ENCODE measurements around the gene HERC2.

HERC2 gene

DNA sequence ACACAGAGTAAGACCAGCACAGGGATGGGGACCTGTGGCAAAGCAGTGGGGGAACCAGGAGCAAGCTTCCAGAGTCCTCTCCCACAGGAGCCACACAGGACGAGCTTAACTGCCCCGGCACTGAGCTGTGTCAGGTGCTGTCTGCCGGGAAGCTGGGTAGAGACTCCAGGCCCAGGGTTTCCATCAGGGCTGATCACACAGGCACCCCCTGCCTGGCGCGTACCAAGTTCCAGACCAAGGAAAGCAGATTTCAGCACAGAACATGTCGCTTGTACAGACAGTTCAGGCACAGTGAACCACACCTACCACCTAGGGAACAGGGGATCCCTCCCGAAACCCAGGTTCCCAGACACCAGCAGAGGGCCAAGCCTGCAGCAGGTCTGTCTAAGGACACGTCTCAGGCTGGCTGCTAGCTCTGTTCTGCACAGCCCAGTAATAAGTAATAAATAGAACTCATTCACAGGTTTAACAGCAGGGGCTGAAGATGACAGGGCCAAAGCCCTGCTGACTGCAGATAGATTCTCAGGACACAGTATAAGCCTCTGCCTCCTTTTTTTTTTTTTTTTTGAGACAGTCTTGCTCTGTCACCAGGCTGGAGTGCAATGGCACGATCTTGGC is 192.6 kb downstream of the HERC2 start:
- DNase-seq: no peak
- no peaks in the 10 kb centered on the region for H3K27me3 ChIP-seq
- H3K9me3 ChIP-seq: no peaks in the 10 kb centered on the region
- peaks cover 0 to 18% (median 5%) of the 10 kb centered on the region in 4 donors for H3K4me1 ChIP-seq
- TF ChIP-seq, protein P1, sequence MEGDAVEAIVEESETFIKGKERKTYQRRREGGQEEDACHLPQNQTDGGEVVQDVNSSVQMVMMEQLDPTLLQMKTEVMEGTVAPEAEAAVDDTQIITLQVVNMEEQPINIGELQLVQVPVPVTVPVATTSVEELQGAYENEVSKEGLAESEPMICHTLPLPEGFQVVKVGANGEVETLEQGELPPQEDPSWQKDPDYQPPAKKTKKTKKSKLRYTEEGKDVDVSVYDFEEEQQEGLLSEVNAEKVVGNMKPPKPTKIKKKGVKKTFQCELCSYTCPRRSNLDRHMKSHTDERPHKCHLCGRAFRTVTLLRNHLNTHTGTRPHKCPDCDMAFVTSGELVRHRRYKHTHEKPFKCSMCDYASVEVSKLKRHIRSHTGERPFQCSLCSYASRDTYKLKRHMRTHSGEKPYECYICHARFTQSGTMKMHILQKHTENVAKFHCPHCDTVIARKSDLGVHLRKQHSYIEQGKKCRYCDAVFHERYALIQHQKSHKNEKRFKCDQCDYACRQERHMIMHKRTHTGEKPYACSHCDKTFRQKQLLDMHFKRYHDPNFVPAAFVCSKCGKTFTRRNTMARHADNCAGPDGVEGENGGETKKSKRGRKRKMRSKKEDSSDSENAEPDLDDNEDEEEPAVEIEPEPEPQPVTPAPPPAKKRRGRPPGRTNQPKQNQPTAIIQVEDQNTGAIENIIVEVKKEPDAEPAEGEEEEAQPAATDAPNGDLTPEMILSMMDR (IDR thresholded peaks at IDR 0.05): no peak
- intact Hi-C loops (cut with DNase I; ENCODE audit: low total_unique reads): loop anchor here (10.0 kb wide), 1 partner anchor 105 kb away; no protein-coding TSS in a partner anchor
- H3K27ac ChIP-seq: no peak overlapping the region
- no peak overlapping the region for H3K4me3 ChIP-seq
- H3K36me3 ChIP-seq: peaks cover 12 to 67% (median 29%) of the 10 kb centered on the region in 3 donors

DNA sequence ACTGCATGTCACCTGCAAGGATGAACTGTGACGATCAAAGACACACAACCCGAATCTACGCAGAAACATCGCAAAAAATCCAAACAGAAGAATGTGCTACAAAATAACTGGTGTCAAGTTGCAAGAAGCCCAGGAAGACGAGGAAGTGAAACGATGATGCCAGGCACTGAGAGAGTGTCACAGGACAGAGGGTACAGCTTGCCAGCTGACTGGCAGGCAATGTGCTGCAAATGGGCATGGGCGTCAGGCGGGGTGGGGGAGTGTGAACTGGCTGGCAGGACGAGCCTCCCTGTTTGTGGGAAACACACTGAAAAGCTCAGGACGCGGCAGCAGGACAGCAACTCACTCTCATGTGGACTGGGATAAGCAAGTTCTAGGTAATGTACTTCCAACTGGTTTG is 193.9 kb downstream of the HERC2 start:
- H3K36me3 ChIP-seq: peaks cover 12 to 79% (median 29%) of the 10 kb centered on the region in 3 donors
- peak in 1 of 2 donors; percentile 64 for DNase-seq
- no peak overlapping the region for H3K4me3 ChIP-seq
- intact Hi-C loops (cut with DNase I; ENCODE audit: low total_unique reads): loop anchor here (10.0 kb wide), 1 partner anchor 103 kb away; no protein-coding TSS in a partner anchor
- no peak overlapping the region for H3K27ac ChIP-seq
- no peaks in the 10 kb centered on the region for H3K9me3 ChIP-seq
- H3K27me3 ChIP-seq: no peaks in the 10 kb centered on the region
- TF ChIP-seq, protein P1 (IDR thresholded peaks at IDR 0.05): no peak
- H3K4me1 ChIP-seq: peaks cover 0 to 8% (median 2%) of the 10 kb centered on the region in 4 donors

DNA sequence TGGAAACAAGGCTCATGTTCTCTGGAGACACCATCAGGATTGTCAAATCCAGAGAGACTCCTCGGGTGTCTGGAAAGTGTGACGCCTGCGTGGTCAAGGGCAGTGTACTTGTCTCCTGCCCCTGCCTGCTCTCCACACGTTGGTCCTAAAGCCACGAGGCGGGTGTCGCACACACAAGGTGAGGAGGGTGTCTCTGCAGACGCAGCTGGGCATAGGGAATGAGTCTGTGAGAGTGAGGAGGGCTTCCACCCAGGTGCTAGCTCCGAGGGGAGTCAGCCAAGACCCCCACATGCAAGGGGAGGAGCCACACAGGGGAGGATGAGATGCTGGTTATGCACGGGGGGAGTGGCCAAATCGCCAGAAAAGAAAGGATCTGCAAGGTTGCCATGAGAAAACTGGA is 194.9 kb downstream of the HERC2 start:
- Histone ChIP-seq H3K9me3 (no peaks in the 10 kb centered on the region), H3K27ac (no peak overlapping the region), H3K4me3 (no peak overlapping the region), H3K27me3 (no peaks in the 10 kb centered on the region), H3K36me3 (peaks cover 9 to 80% (median 33%) of the 10 kb centered on the region in 3 donors), H3K4me1 (no peaks in the 10 kb centered on the region)
- TF ChIP-seq, protein P1 (IDR thresholded peaks at IDR 0.05): no peak
- intact Hi-C loops (cut with DNase I; ENCODE audit: low total_unique reads): loop anchor here (10.0 kb wide), 1 partner anchor 102 kb away; no protein-coding TSS in a partner anchor
- no peak for DNase-seq

DNA sequence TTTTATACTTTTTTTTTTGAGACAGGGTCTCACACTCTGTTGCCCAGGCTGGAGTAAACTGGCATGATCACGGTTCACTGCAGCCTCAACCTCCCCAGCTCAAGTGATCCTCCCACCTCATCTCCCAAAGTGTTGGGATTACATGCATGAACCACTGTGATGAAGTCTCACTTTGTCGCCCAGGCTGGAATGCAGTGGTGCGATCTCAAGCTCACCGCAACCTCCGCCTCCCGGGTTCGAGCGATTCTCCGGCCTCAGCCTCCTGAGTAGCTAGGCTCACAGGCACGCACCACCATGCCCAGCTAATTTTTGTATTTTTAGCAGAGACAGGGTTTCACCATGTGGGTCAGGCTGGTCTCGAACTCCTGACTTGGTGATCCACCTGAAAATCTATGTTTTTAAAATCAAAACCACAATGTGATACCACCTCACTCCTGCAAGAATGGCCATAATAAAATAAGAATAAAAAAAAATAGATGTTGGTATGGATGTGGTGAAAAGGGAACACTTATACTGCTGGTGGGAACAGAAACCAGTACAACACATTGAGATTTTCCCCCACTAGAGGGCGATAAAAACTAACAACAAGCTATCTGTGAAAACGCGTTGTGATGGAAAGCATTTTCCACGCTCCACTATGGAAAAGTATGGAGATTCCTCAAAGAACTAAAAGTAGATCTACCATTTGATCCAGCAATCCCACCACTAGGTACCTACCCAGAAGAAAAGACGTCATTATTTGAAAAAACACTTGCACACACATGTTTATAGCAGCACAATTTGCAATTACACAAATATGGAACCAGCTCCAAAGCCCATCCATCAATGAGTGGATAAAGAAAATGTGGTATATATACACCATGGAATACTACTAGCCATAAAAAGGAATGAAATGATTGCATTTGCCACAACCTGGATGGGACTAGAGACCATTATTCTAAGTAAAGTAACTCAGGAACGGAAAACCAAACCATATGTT is 196.0 kb downstream of the HERC2 start:
- no peaks in the 10 kb centered on the region for H3K27me3 ChIP-seq
- TF ChIP-seq, protein P1 (IDR thresholded peaks at IDR 0.05): peak; percentile 54 to 60
- peaks cover 1 to 78% (median 30%) of the 10 kb centered on the region in 3 donors for H3K36me3 ChIP-seq
- H3K4me1 ChIP-seq: no peaks in the 10 kb centered on the region
- no peak overlapping the region for H3K27ac ChIP-seq
- intact Hi-C loops (cut with DNase I; ENCODE audit: low total_unique reads): loop anchor here (10.0 kb wide), 1 partner anchor 101 kb away; no protein-coding TSS in a partner anchor
- H3K9me3 ChIP-seq: no peaks in the 10 kb centered on the region
- DNase-seq: peak in 1 of 2 donors; percentile 42
- H3K4me3 ChIP-seq: no peak overlapping the region

DNA sequence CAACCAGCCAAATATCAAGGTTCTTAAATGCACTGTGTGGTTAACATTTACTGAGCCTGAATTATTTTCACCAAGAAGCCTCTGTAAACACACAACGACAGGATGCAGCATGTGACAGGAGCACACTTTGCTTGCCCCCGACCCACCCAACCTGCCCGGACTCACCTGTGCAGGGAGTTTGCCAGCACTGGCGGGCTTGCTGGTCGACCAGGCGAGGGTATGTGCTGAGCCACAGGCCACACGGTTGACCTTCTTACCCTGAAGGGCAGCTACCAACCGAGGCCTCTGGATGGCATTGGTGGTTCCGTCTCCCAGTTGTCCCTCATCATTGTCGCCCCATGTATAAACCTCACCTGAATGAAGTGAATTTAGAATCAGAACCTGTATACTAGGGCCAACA is 197.1 kb downstream of the HERC2 start:
- intact Hi-C loops (cut with DNase I; ENCODE audit: low total_unique reads): loop anchor here (5.0 to 10.0 kb wide), 2 partner anchors 38 to 100 kb away; no protein-coding TSS in a partner anchor
- peaks cover 13 to 78% (median 30%) of the 10 kb centered on the region in 3 donors for H3K36me3 ChIP-seq
- TF ChIP-seq, protein P1 (IDR thresholded peaks at IDR 0.05): no peak

More for the DNA sequence above, 197.1 kb downstream of the HERC2 start:
- H3K9me3 ChIP-seq: no peaks in the 10 kb centered on the region
- no peaks in the 10 kb centered on the region for H3K27me3 ChIP-seq
- H3K4me3 ChIP-seq: no peak overlapping the region
- no peaks in the 10 kb centered on the region for H3K4me1 ChIP-seq
- DNase-seq: no peak
- no peak overlapping the region for H3K27ac ChIP-seq

All from tibial artery (tissue), 4 donors.